GM18868 (cell line): ENCODE results near the gene RNF126.
"Not testable (repeated sequence)": the region's sequence is repeated elsewhere in the genome, so short reads cannot be mapped to it uniquely, and the experiment has no call there.

Source experiments
- ATAC-seq: cut with Tn5 transposase; IDR thresholded peaks from one replicate; pipeline ENCODE4 v1.9.1; 2021; ENCODE audit warnings: mild to moderate bottlenecking, moderate library complexity; ENCODE audit not compliant: unreplicated experiment

The RNF126 gene

DNA sequence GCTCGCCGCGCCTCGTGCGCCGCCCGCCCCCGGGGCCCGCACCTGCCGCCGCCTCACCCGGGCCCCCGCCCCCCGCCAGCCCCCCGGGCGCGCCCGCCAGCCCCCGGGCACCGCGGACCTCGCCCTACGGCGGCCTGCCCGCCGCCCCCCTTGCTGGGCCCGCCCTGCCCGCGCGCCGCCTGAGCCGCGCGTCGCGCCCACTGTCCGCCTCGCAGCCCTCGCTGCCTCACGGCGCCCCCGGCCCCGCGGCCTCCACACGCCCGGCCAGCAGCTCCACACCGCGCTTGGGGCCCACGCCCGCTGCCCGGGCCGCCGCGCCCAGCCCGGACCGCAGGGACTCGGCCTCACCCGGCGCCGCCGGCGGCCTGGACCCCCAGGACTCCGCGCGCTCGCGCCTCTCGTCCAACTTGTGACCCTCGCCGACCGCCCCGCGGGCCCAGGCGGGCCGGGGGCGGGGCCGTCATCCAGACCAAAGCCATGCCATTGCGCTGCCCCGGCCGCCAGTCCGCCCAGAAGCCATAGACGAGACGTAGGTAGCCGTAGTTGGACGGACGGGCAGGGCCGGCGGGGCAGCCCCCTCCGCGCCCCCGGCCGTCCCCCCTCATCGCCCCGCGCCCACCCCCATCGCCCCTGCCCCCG is 46.8 kb downstream of the RNF126 start:
- ATAC-seq, result no peak

DNA sequence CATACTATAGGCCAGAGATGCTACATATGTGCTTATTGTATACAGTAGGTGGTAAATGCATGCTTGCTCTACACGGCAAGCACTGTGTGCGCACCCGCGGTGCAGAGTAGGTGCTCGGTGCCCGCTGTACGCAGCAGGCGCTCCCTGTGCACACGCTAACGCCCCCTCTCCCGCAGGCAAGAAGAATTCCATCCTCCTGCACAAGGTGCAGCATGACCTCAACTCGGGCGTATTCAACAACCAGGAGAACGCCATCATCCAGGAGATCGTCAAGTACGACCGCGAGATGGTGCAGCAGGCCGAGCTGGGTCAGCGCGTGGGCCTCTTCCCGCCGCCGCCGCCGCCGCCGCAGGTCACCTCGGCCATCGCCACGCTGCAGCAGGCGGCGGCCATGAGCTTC is 47.4 kb downstream of the RNF126 start:
- ATAC-seq, result no peak

DNA sequence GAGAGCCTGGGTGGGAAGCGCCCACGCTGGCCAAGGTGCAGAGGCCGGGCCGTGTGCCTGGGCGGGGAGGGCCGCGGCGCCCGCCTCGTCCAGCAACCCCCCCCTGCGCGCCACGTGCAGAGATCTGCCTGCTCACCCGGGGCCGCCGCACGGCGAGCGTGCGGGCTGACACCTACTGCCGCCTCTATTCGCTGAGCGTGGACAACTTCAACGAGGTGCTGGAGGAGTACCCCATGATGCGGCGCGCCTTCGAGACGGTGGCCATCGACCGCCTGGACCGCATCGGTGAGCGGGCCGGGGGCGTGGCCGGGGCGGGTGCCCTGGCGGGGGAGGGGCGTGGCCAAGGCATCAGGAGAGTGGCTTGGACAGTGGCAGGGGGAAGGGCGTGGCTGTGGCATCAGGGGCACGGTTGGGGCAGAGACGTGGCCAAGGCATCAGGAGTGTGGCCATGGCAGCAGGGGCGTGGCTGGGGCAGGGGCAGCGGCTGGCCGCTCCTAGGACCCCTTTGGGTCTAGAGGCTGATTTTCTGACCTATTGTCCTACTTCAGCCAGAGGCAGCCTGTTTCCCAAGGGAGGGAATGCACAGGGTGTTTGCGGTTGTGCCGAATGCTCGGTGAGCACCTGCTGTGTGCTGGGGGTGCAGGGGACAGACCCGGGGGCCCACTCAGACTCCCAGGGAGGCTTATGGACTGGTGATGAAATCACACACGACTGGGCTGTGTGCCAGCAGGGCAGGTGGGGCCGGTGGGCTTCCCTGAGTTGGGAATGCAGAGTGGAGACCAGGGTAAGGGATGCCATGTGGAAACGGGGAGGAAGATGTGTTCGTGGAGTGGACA is 49.1 kb downstream of the RNF126 start:
- no peak for ATAC-seq

DNA sequence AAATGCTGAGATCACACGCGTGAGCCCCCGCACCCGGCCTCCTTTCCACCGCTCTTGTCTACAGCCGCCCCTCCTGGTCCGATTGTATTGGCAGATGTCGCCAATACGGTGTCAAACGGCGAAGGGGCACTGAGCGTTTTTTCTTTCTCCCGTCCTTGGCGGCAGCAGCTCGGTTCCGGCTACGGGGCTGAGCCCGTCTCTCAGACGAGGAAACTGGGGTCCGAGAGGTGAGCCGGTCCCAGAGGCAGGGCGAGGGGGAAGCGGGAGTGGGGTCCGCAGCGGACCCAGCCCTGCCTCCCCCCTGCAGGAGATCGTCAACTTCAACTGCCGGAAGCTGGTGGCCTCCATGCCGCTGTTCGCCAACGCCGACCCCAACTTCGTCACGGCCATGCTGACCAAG is 50.1 kb downstream of the RNF126 start:
- no peak for ATAC-seq

DNA sequence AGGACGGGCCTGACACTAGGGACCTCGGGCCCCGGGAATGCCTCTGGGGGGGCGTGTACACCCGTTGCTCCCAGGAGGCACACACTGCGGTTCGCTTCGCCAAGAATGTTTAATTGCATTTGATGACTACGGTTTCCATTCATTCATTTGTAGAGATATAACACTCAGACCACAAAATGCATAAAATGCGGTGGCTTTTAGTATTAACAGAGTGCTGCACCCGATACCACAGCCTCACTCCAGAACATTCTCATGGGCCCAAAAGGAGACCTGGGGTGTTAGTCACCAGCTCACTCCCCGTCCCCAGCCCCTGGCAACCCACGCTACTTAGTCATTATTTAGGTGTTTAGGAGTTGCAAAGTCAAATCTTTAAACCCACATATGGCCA is 51.5 kb downstream of the RNF126 start:
- no peak for ATAC-seq

DNA sequence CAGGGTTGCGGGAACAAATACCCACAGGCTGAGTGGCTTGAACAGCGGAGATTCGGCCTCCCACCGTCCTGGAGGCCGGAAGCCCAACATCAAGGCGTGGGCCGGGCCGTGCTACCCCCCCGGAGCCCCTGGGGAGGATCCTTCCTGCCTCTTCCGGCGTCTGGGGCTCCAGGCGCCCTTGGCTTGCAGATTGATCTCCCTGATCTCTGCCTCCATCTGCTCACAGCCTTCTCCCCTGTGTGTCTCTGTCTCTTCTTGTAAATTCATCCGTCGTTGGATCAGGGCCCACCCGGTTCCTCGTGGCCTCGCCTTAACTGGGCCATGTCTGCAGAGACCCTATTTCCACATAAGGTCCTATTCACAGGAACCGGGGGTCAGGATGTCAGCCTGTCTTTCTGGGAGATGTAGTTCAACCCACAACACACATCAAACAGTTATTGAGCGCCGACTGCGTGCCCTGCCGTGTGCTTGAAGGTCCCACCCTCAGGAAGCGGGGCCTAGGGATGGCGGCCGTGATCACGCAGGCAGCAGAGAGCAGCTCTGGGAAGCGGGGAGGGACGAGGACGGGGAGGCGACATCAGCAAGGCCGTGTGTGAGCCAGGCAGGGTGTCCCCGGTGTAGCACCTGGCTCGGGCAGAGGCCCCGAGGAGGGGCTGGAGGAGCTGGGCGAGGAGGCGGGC is 52.1 kb downstream of the RNF126 start:
- no peak for ATAC-seq

DNA sequence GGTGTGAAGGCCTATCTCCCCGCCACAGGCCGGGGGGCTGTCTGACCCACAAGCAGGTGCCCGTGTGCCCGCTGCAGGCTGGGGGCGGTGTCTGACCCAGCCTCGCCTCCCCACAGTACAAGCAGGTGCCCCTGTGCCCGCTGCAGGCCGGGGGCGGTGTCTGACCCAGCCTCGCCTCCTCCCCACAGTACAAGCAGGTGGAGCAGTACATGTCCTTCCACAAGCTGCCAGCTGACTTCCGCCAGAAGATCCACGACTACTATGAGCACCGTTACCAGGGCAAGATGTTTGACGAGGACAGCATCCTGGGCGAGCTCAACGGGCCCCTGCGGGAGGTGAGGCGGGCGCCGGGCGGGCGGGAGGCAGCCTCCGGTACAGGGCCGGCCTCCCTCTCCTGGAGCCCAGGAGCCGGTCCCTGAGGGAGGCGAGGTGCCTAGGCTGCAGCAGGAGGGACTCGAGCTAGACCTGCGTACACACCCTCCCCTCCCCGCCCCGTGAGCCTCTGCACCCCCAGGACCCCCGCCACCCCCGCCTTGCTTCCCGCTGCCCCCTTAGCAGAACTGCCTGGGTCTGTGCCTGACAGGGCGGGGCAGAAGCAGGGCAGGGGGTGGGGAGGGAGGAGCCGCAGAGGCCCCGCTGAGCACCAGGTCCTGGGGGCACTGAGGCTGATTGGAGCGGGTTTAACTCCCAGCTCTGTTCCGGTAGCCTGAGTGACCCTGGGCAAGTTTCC is 52.8 kb downstream of the RNF126 start:
- no peak for ATAC-seq

DNA sequence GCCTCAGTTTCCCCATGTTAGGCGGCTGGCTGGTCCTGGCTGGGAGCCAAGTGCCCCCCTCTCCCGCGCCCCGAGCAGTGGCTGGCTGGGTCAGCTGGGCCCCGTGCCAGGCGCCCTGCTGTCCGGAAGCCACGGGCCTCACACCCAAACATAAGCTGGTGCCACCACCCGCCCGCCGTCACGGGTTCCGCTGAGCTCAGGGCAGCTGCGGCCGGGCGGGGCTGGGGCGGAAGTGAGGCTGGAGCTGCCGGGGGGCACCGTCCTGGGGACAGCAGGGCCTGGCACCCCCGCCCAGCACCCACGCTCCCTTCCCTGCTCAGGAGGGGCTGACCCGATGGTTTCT is 54.0 kb downstream of the RNF126 start:
- no peak for ATAC-seq

DNA sequence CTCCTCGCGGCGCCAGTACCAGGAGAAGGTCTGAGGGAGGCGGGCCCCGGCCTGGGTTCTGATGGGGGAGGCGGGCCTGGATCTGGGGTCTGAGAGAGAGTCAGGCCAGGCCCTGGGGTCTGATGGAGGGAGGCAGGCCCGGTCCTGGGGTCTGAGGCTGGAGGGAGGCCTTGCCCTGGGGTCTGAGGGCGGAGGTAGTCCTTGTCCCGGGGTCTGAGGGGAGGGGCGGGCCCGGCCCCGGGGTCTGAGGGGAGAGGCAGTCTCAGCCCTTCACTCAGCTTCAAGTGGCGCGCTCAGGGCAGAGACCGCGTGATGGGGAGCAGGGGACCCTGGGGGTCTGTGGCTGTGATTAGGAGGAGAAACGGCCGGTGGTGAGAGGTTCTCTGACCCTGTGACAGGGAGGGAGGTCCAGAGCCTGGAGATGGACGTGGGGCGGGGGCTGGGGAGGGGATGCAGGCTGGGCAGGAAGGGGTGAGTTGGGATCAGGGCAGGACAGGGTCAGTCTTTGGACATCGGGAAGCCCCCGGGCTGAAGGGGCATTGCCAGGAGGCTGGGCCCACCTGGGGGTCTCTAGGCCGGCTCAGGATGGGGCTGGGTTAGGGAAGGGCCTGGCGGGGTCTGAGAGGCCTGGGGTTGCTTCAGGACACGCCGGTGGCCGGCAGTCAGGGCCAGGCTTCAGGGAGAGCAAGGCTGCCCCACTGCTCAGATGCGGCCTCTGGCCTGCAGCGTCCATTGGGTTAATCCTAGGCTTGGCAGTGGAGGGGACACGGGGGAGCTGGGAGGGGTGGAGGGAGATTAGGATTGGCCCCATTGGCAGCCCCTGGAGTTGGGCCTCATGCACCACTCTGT is 54.6 kb downstream of the RNF126 start:
- no peak for ATAC-seq

DNA sequence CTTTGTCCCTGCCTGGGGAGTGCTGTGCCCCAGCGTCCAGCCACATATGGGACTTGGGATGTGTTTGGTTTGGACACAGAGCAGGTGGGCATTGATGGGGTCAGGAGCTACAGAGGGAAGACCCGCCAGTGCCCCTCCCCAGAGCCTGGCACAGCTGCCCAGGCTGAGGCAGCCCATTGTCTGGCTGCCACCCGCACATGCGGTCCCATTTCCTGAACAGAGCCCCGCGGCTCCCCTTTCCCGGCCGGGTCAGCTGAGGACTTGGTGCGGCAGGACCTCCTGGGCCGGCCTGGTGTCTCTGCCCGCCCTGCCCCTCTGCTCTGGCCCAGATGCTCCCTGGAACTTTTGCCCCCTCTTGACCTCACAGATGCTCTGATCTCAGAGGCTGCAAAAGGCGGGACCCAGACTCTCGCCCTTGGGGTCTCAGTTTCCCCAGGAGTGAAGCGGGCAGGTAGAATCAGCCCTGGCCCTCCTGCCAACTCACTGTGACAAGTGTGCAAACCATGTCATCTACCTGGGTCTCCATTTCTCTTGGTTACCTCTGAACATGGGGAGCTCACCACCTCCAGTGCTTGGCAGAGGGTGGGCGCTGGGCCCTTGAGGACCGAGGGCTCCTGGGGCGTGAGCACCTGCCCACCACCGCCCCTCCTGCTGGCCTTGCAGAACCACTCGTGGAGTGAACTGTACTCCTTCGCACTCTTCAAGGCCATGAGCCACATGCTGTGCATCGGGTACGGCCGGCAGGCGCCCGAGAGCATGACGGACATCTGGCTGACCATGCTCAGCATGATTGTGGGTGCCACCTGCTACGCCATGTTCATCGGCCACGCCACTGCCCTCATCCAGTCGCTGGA is 55.5 kb downstream of the RNF126 start:
- no peak for ATAC-seq

DNA sequence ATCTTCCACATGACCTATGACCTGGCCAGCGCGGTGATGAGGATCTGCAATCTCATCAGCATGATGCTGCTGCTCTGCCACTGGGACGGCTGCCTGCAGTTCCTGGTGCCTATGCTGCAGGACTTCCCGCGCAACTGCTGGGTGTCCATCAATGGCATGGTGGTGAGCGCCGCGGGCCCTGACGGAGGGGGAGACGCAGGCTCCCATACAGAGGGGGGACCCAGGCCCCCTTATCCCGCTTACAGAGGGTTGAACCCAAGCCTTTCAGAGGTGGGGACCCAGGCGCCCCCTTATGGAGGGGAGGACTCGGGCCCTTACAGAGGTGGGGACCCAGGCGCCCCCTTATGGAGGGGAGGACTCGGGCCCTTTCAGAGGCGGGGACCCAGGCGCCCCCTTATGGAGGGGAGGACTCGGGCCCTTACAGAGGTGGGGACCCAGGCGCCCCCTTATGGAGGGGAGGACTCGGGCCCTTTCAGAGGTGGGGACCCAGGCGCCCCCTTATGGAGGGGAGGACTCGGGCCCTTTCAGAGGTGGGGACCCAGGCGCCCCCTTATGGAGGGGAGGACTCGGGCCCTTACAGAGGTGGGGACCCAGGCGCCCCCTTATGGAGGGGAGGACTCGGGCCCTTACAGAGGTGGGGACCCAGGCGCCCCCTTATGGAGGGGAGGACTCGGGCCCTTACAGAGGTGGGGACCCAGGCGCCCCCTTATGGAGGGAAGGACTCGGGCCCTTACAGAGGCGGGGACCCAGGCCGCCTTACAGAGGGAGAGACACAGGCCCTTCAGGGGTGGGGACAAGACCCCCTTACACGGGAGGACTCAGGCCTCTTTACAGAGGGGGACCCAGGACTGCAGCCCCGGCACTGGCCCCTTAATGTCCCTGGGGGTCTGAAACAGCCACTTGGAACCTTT is 57.7 kb downstream of the RNF126 start:
- not testable (repeated sequence) for ATAC-seq

DNA sequence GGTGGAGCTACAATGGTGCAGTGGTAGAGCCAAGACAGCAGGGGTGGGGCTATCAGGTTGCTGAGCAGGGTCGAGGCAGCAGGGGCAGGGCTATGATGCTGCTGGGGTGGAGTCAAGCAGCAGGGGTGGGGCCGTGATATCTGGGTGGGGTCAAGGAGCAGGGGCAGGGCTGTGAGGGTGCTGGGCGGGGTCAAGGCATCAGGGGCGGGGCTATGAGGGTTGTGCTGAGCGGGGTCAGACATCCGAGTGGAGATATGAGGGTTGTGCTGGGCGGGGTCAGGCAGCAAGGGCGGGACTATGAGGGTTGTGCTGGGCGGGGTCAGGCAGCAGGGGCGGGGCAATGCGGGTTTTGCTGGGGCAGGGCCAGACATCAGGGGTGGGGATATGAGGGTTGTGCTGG is 58.7 kb downstream of the RNF126 start:
- ATAC-seq, result no peak

DNA sequence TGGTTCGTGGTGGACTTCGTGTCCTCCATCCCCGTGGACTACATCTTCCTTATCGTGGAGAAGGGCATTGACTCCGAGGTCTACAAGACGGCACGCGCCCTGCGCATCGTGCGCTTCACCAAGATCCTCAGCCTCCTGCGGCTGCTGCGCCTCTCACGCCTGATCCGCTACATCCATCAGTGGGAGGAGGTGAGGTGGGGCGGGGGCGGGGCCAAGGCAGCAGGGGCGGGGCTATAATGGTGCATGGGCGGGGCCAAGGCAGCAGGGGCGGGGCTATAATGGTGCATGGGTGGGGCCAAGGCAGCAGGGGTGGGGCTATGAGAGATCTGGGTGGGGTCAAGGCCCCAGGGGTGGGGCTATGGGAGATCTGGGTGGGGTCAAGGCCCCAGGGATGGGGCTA is 59.2 kb downstream of the RNF126 start:
- ATAC-seq, result not testable (repeated sequence)

DNA sequence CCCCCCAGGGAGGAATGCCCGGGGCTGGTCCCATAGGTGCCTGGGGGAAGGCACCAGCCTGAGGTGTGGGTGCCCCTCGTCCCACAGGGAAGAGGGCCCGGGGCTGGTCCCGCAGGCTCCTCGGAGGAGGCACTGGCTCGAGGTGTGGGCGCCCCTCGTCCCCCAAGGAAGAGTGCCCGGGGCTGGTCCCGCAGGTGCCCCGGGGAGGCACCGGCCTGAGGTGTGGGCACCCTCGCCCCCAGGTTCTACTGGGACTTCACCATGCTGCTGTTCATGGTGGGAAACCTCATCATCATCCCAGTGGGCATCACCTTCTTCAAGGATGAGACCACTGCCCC is 59.7 kb downstream of the RNF126 start:
- ATAC-seq, result not testable (repeated sequence)

DNA sequence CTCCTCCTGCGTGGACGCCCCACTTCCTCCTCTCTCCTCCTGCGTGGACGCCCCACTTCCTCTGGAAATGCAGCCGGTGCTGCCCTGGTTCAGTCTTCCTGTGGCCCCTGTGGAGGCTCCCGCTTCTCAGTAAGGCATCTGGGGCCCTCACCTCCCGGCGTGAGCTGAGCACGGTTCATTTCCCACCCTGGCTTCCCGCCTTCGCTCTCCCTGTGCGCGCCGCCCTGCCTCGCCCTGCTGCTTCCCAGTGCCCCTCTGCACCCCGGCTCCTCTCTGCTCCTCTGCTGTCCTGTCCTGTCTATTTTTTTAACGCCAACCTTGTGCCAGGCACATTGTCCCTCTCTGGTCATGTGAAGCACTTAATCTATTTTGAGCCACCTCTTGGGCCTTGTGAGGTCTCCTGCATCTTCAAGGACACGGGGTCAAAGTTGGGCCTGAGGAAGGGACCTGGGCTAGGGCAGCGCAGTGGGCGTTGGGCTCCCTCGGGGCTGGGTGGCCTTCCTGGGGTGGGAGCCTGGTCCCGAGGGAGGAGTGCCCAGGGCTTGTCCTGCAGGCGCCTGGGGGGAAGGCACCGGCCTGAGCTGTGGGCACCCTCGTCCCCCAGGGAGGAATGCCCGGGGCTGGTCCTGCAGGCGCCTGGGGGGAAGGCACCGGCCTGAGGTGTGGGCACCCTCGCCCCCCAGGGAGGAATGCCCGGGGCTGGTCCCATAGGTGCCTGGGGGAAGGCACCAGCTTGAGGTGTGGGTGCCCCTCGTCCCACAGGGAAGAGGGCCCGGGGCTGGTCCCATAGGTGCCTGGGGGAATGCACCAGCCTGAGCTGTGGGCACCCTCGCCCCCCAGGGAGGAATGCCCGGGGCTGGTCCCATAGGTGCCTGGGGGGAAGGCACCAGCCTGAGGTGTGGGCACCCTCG is 60.4 kb downstream of the RNF126 start:
- ATAC-seq, result no peak

DNA sequence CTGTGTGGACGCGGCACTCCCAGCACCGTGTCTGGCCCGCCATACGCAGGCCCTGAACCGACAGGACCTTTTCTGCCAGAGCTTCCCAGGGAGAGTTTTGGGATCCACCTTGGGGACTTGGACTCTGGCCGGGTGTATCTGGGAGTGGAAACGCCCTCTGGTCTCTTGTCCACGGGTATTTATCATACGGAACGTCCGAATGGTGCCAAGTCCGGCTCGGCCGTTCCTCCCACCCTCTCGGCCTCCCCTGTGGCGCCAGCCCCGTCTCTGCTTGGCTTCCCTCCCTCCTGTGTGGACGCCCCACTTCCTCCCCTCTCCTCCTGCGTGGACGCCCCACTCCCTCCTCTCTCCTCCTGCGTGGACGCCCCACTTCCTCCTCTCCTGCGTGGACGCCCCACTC is 61.2 kb downstream of the RNF126 start:
- ATAC-seq, result no peak

DNA sequence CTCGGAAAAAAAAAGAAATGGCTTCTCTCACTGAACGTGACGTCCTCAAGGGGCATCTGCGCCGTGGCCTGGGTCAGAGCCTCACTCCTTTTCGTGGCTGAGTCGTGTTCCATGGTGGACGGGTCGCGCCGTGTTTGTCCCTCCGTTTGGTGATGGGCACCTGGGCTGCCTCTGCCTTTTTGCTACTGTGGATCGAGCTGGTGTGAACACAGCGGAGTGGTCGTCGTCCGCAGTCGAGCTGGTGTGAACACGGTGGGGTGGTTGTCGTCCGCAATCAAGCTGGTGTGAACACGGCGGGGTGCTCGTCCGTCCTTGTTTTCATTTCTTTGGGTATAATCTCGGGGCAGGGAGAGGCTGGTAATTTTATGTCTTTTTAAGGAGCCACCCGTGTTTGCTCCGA is 61.7 kb downstream of the RNF126 start:
- ATAC-seq, result no peak
